NCI-H1417 (cell line): Measurements from ENCODE around the gene TNS2.

Source experiments
- DNase-seq, 3 experiments: peaks; one replicate each; lab custom pipeline; 2025; lab: John Stamatoyannopoulos, UW

Gene TNS2

GRCh38 chr12:53058674-53059433 is 9.0 kb downstream of the TNS2 start:
- no peak for DNase-seq

GRCh38 chr12:53059434-53060063 is 9.7 kb downstream of the TNS2 start:
- DNase-seq = no peak

- no peak for DNase-seq
Observed at GRCh38 chr12:53060064-53060720, 10.3 kb downstream of the TNS2 start.

- DNase-seq = peak in 2 of 3 experiments; percentile 72 to 83
Observed at GRCh38 chr12:53060721-53061276, 10.9 kb downstream of the TNS2 start.

GRCh38 chr12:53061404-53062010 is 11.6 kb downstream of the TNS2 start:
- peak; percentile 77 to 97 (median 86) for DNase-seq

GRCh38 chr12:53062011-53062961 is 12.4 kb downstream of the TNS2 start:
- DNase-seq = no peak

GRCh38 chr12:53062977-53063707 is 13.3 kb downstream of the TNS2 start:
- no peak for DNase-seq

- DNase-seq = peak in 1 of 3 experiments; percentile 51
Observed at GRCh38 chr12:53063708-53064612, 14.1 kb downstream of the TNS2 start.

- DNase-seq = no peak
Observed at GRCh38 chr12:53064613-53065436, 15.0 kb downstream of the TNS2 start.

GRCh38 chr12:53065470-53065869 is 15.6 kb downstream of the TNS2 start:
- DNase-seq = no peak

- DNase-seq = peak; percentile 58 to 82 (median 74)
Observed at GRCh38 chr12:53065975-53066931, 16.4 kb downstream of the TNS2 start.

- no peak for DNase-seq
Observed at GRCh38 chr12:53067074-53067992, 17.5 kb downstream of the TNS2 start.

GRCh38 chr12:53067993-53068770 is 18.3 kb downstream of the TNS2 start:
- DNase-seq = no peak

- no peak for DNase-seq
Observed at GRCh38 chr12:53068811-53069585, 19.1 kb downstream of the TNS2 start.
